ENCODE data around the gene KSR1.

The KSR1 gene

DNA sequence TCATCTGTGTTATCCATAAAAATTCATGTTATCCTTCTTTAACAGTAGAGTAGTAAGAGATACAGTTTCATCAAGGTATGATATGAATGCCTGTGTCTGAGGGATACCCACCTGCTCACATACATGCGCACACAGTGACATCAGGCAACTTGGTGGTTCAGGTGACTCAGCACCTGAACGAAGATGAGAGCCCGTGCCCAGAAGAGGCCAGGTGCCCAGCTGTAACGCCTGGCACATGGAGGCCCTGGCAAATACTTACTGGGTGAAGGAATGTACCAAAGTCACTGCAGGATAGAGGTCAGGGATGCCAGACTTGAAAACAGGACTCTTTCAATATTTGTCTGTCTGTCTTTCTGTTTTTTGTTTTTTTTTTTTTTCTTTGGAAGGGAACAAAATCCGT is 102.1 kb downstream of the KSR1 start:
- Mint-ChIP-seq H3K4me1 (peaks cover 37% of the 10 kb centered on the region), H3K9me3 (no peaks in the 10 kb centered on the region), H3K4me3 (no peak overlapping the region), H3K27me3 (no peaks in the 10 kb centered on the region), H3K27ac (no peak overlapping the region)
- DNase-seq (no peak), ATAC-seq (no peak)

DNA sequence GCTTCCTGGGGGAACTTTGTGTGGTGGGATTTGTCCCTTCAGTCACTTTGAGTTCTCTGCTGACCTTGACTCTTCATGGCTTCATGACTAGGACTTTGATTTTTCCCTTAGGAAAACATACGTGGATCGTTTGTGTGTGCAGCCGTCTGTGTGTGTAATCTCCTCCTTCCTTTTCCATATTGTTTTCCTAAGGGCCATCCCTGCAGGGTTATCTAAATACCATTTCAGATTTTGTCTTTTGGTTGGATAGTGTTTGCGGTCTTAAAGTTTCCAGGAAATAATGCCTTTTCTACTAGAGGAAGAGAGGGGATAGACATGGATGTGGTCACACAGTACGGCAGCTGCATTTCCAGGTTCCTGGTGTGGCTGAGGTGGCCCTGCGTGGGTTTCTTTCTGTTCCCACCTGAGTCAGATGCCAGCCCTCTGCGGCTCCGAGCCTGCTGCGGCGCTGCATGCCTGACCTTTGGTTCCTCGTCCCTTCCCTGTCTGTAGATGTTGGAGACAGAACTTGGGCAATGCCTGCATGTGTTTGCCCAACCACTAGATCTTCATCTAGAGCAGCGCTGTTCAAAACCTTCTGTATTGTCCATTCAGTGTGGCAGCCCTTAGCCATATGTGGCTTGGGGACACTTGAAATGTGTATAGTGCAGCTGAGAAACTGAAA is 102.7 kb downstream of the KSR1 start:
- Mint-ChIP-seq H3K4me3 (no peak overlapping the region), H3K4me1 (peaks cover 38% of the 10 kb centered on the region), H3K9me3 (no peaks in the 10 kb centered on the region), H3K27ac (peak overlapping the region in 1 of 2 donors; percentile 37), H3K27me3 (no peaks in the 10 kb centered on the region)
- ATAC-seq (no peak), DNase-seq (no peak)

DNA sequence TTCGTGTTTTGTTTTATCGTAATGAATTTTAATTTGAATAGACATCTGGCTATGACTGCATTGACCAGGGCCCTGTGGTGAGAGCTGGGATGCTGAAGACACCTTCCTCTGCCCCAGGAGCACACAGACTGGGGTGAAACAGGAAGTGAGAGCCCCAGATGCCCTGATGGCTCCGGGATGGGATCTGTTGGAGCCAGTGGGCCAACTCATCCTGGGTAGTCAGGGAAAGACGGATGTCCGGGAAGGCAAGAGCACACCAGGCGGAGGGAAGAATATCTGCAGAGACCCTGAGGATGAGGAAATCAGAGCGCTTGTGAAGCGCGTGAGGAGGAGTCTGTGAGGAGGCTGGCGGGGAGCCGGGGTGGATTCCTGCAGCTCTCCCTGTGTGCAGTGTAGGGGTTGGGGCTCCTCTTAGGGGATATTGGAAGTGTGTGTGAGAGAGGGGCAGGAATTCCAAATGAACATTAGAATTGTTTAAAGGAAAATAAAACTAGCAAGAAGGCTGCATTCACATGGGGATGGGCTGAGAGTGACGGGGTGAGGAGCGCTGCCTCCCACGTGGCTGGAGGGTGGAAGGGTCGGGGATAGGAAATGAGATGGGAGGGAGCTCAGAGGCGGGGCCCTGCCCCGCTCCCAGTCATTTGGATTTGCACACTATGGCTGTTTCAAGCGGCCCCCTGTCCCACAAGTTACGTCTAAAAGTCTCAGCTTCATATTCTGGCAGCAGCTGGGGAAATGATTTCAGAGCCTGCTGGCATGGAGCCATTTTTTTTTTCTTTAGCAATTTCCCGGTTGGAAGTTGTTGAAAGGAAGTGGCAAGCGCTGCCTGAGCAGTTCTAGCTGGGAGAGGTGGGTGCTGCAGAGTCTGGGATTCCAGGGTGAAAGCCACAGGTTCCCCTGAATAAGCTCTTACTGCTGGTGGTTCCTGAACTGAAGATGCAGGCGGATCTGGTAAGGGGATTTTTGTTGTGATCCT is 103.5 kb downstream of the KSR1 start:
- peaks cover 0 to 4% of the 10 kb centered on the region in 2 donors for H3K9me3 Mint-ChIP-seq
- peak overlapping the region in 1 of 2 donors; percentile 37 for H3K27ac Mint-ChIP-seq
- no peak for DNase-seq
- no peaks in the 10 kb centered on the region for H3K27me3 Mint-ChIP-seq
- peaks cover 46% of the 10 kb centered on the region for H3K4me1 Mint-ChIP-seq
- H3K4me3 Mint-ChIP-seq: no peak overlapping the region
- no peak for ATAC-seq

DNA sequence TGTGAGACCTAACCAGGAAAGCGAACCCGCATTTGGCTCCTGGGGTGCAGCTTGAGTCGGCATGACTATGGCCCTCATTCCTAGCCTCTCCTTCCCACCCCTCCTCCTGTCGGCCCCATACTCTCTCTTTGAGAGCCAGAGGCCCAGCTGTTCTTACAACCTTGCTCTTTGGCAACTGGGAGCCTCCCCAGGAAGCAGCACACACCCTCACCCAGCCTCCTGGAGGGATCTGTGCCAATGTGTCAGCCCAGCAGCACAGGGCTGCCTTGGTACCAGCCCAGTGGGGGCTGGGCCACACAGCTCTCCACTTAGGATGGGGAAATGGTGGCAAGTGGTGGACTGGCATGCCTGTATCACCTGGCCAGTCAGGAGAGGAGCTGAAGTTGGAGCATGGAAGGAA is 104.4 kb downstream of the KSR1 start:
- ATAC-seq (no peak), DNase-seq (no peak)
- H3K9me3 Mint-ChIP-seq: peaks cover 0 to 4% of the 10 kb centered on the region in 2 donors
- H3K27me3 Mint-ChIP-seq: no peaks in the 10 kb centered on the region
- peak overlapping the region in 1 of 2 donors; percentile 29 for H3K27ac Mint-ChIP-seq
- peaks cover 46% of the 10 kb centered on the region for H3K4me1 Mint-ChIP-seq
- no peak overlapping the region for H3K4me3 Mint-ChIP-seq

DNA sequence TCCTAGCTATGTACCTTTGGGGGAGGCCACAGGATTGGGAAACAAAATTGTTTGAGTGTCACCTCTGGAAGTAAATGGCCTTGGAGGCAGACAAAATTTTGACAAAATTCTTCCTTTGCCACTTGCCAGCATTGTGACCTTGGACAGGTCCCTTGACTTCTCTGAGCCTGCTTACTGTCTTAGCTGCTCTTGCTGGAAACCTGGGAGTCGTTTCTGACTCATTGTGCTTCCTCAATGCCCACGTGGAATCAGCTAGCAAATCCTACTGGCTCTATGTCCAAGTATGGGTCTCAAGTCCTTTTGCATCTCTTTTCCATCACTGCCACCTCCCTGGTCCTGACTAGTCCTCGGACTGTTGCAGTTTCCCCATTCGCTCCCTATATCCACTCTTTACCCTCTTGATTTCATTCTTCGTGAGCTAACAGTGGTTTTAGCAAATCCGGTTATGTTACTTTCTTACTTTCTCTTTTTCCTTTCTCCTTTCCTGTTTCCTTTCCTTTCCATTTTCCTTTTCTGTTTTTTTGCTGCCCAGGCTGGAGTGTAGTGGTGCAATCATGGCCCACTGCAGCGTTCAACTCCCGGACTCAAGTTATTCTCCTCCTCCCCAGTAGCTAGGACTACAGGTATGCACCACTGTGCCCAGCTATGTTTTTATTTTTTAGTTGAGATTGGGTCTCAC is 106.7 kb downstream of the KSR1 start:
- peaks cover 0 to 4% of the 10 kb centered on the region in 2 donors for H3K9me3 Mint-ChIP-seq
- DNase-seq (no peak), ATAC-seq (no peak)
- peak overlapping the region in 1 of 2 donors; percentile 1 for H3K4me3 Mint-ChIP-seq
- H3K27ac Mint-ChIP-seq: no peak overlapping the region
- no peaks in the 10 kb centered on the region for H3K27me3 Mint-ChIP-seq
- peaks cover 69% of the 10 kb centered on the region for H3K4me1 Mint-ChIP-seq

DNA sequence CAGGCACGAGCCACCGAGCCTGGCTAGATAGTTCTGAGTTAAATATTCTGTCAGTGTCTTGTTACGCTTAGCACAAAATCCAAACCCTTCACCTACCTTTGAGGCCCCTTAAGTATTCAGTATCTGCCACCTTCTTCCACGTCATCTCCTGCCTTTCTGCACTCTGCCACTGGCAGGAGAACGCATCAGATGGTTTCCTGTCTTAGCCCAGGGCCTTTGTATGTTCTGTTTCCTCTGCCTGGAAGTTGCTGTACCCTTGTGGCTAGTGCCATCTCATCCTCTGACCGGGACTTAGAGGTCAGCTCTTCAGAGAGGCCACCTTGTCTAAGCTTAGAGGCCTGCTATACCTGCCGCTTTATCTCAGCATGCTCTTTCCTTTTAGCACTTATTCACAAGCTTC is 107.3 kb downstream of the KSR1 start:
- peaks cover 70% of the 10 kb centered on the region for H3K4me1 Mint-ChIP-seq
- peaks cover 0 to 4% of the 10 kb centered on the region in 2 donors for H3K9me3 Mint-ChIP-seq
- DNase-seq (no peak), ATAC-seq (peak; percentile 33)
- H3K4me3 Mint-ChIP-seq: no peak overlapping the region
- H3K27ac Mint-ChIP-seq: no peak overlapping the region
- H3K27me3 Mint-ChIP-seq: no peaks in the 10 kb centered on the region

DNA sequence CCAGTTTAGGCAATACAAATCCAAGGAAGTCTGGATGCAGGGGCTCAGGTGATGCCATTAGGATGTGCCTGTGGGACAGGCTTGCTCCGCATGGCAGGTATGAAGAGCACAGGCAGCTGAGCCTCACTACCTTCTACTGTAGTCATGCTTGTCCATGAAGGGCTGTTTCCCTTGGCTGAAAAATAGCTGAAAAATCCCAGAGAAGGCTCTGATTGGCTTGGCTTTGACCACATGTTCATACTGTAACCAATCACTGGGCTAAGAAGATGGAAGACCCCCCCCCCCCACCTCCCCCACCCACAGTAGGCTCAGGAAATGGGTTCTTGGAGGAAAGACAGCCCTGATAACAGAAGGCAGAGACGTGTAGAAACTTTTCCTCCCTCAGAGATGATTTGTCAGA is 108.2 kb downstream of the KSR1 start:
- Mint-ChIP-seq H3K4me1 (peaks cover 71% of the 10 kb centered on the region), H3K9me3 (peaks cover 0 to 4% of the 10 kb centered on the region in 2 donors), H3K27me3 (no peaks in the 10 kb centered on the region), H3K4me3 (peak overlapping the region in 1 of 2 donors; percentile 3), H3K27ac (no peak overlapping the region)
- DNase-seq (no peak), ATAC-seq (no peak)

DNA sequence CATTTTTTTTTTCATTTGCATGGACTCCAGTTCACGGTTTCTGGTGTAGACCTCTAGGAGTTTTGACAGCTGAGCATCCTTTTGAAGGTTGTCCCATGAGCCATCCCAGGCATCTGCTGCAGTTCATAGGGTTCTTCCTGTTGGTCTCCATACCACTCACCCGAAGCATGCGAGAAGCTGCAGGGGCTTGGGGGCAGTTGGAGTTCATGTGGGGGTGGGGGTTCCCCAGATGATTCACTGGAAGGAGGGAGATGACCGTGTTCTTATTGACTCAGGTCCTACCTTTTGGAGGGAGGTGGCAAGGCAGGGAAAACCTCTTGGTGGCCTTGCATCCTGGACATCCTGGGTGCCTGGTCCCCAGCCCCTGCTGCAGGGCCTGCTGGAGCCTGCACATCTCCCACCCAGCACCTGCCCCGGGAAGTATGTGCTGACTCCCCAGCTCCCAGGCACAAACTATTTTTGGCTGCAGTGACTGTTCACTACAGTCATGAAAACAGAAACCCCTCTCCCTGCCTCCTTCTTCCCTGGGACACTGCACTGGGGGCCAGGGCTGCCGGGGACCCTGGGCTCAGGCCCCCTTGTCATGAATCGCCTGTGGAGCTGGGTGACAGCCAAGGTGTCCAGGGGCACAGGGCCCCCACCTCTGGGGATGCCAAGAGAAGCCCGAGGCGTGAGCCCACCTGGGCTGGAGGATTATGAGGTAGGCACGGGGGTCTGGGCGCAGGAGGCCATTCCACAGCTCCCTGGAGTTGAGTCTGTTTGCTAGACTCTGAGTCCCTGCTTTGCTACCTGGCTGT is 109.8 kb downstream of the KSR1 start:
- Mint-ChIP-seq H3K9me3 (peaks cover 0 to 4% of the 10 kb centered on the region in 2 donors), H3K4me3 (peak overlapping the region; percentile 40 to 50), H3K27ac (peak overlapping the region; percentile 14 to 86), H3K27me3 (no peaks in the 10 kb centered on the region), H3K4me1 (peaks cover 82% of the 10 kb centered on the region)
- ATAC-seq (peak; percentile 78), DNase-seq (peak in 1 of 2 donors; percentile 63)

DNA sequence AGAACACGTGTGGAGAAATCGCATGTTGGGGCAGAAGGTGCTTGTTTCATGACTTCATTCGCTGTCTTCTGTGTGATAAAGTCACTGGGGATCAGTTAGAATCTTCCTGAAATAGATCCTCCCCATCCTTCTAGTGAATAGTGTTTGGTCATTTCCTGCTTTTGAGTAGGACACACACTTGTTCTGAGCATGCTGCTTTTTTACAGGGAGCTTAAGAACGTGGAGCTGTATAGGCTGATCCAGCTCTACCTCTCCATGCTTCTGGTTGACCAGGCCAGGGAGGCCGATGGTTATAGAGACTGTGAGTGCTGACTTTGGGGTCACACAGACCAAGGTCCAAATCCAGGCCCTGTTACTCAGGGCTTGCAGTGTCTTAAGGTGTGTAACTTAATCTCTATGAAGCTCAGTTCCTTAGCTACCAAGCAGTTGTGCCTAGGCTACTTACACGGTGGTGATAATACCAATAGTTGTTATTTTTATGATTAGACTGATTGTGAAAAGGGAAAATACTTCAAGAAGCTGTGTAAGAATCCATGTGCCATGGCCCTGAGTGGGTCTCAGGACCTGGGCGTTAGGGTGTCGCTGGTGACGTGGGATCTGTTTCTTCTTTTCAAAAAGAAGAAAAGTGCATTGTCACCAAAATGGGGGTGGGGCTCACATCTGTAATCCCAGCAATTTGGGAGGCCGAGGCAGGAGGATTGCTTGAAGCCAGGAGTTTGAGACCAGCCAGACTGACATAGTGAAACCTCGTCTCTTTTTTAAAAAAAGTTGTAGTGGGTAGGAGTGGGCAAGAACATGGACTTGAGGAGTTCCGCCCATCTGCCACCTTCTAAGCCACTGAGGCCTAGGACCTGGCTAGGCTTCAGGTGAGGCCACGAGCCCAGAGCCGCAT is 110.7 kb downstream of the KSR1 start:
- DNase-seq (no peak), ATAC-seq (no peak)
- peak overlapping the region in 1 of 2 donors; percentile 86 for H3K27ac Mint-ChIP-seq
- no peaks in the 10 kb centered on the region for H3K27me3 Mint-ChIP-seq
- peaks cover 91% of the 10 kb centered on the region for H3K4me1 Mint-ChIP-seq
- H3K4me3 Mint-ChIP-seq: no peak overlapping the region
- H3K9me3 Mint-ChIP-seq: peaks cover 0 to 4% of the 10 kb centered on the region in 2 donors

DNA sequence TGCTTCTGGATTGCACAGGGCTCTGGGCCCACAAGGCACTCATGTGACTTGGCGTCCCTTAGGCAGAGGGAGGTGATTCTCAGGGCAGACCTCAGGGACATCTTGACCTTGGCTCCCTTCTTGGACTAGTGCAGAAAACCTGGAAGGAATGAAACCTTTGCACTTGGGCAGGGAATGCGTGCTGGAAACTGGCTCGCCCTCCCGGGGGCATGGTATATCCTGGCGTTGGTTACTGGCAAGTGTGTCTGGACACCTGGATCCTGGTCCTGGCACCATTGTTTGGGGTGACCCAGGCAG is 111.3 kb downstream of the KSR1 start:
- Mint-ChIP-seq H3K4me3 (no peak overlapping the region), H3K9me3 (peaks cover 0 to 4% of the 10 kb centered on the region in 2 donors), H3K27ac (no peak overlapping the region), H3K4me1 (peaks cover 97% of the 10 kb centered on the region), H3K27me3 (no peaks in the 10 kb centered on the region)
- DNase-seq (no peak), ATAC-seq (no peak)

DNA sequence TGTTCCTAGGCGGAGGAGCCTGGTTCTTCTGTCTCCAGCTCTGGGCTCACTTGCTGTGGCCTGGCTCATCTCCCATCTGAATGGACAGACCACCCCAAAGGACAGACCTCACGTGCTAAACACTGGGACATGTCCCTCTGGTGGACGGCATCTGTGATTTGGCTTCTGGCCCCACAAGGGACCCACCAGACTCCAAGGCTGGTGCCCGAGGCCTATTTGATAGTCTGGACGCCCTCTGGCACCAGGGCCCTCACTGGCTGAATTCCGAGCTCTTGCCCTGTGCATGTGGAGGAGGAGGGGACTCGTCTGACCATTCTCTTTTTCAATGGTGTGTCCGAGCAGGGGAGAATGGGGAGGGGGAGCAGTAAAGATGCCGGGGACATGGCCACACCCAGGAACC is 112.0 kb downstream of the KSR1 start:
- DNase-seq (no peak), ATAC-seq (no peak)
- H3K9me3 Mint-ChIP-seq: peaks cover 0 to 4% of the 10 kb centered on the region in 2 donors
- H3K4me1 Mint-ChIP-seq: peaks cover 100% of the 10 kb centered on the region
- no peak overlapping the region for H3K4me3 Mint-ChIP-seq
- no peaks in the 10 kb centered on the region for H3K27me3 Mint-ChIP-seq
- peak overlapping the region in 1 of 2 donors; percentile 93 for H3K27ac Mint-ChIP-seq

DNA sequence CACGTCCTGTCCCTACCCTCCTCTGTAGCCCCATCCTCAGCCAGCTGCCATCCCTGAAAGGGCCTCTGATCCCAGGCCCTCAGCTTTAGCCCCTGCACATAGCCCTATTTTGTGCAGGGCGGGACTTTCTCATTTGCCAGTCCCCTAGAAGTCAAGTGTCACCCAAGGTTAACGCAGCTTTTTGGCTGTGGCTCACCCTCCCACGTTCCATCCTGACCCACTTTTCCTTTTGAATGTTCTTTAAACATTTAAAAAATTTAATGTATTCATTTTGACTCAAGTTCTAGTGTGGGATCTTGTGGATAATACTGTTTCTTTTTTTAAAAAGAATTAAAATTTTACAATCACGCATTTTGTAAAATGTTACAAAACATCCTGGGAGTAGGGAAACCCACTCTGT is 112.6 kb downstream of the KSR1 start:
- Mint-ChIP-seq H3K9me3 (peaks cover 0 to 4% of the 10 kb centered on the region in 2 donors), H3K27ac (peak overlapping the region; percentile 50 to 93), H3K4me1 (peaks cover 100% of the 10 kb centered on the region), H3K4me3 (no peak overlapping the region), H3K27me3 (no peaks in the 10 kb centered on the region)
- DNase-seq: no peak
- ATAC-seq: no peak

DNA sequence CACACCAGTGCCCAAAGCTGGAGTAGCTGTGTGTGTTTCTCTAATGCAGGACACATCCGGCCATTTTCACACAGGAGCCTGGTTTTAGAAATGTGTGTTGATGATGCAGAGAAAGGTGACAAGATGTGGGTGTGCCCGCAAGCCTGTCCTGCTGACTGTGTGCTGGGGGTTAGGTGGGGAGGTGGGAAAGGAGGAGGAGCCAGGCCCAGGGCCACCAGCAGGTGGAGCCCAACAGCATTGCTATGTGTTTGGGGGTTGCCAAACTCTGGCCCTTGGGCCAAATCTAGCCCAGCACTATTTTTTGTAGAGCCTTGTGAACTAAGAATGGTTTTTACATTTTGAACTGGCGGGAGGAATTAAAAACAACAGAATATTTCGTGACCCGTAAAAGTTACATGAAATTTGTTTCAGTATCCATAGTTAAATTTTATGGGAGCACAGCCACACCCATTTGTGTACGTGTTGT is 113.0 kb downstream of the KSR1 start:
- Mint-ChIP-seq H3K27me3 (no peaks in the 10 kb centered on the region), H3K27ac (peak overlapping the region in 1 of 2 donors; percentile 75), H3K9me3 (peaks cover 0 to 3% of the 10 kb centered on the region in 2 donors), H3K4me3 (no peak overlapping the region), H3K4me1 (peaks cover 100% of the 10 kb centered on the region)
- DNase-seq (peak; percentile 59 to 76), ATAC-seq (peak; percentile 83)

DNA sequence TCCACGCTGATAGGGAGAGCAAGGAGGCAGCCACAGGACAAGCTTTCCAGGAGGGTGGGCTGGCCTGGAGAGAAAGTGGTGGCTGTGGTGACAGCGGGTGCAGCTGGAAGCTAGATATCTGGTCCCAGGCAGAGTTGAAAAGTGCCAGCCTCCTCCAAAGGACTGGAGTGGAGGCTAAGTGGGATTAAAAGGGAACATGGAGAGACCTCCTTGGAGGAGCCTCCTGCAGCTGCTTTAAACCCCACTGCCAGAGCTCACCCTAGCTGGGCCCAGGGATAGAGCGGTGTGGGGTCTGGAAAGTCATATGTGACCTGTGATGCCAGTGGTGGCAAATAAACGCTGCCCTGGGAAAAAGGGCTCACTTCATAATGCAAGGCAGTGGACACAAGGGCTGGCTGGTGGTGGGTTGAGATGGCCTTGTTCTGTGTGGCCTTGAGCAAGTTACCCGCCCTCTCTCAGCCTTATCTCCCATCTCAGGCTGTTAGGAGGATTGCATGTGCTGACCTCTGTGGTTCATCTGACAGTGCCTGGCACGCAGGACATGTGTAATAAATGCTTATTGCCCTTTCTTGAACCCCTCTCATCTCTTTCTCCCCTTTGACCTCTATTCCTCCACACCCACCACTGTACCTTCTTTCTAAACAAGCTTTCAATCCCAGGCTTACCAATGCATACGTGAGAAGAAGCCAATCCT is 113.8 kb downstream of the KSR1 start:
- H3K27me3 Mint-ChIP-seq: no peaks in the 10 kb centered on the region
- peaks cover 100% of the 10 kb centered on the region for H3K4me1 Mint-ChIP-seq
- H3K4me3 Mint-ChIP-seq: no peak overlapping the region
- H3K9me3 Mint-ChIP-seq: no peaks in the 10 kb centered on the region
- ATAC-seq (no peak), DNase-seq (no peak)
- H3K27ac Mint-ChIP-seq: peak overlapping the region; percentile 63
